Ecto neural progenitor cell (in vitro differentiated cells): Measurements from ENCODE around the gene SLC25A22.
A peak's percentile ranks its signal among the peaks of the same experiment; 100 is the strongest.

Experiments
- DNase-seq: peaks from one replicate; pipeline ENCODE4 v3.0.0-alpha.2; 2018; ENCODE audit warnings: low spot score

The SLC25A22 gene

GRCh38 chr11:821512-822371 is 23.7 kb upstream of the SLC25A22 start:
- no peak for DNase-seq

- DNase-seq, result no peak
Observed at GRCh38 chr11:820655-821511, 22.8 kb upstream of the SLC25A22 start.

- peak; percentile 78 for DNase-seq
Observed at GRCh38 chr11:819943-820649, 22.0 kb upstream of the SLC25A22 start.

GRCh38 chr11:819129-819931 is 21.2 kb upstream of the SLC25A22 start:
- peak; percentile 93 for DNase-seq

GRCh38 chr11:818396-819128 is 20.5 kb upstream of the SLC25A22 start, which contains the start of gene PNPLA2:
PNPLA2 (plus strand) TSS chr11:818914; CDS start chr11:819719, 805 bp downstream.
- no peak for DNase-seq

- no peak for DNase-seq
Observed at GRCh38 chr11:816433-816779, 18.3 kb upstream of the SLC25A22 start.

GRCh38 chr11:815675-816432 is 17.8 kb upstream of the SLC25A22 start:
- DNase-seq, result no peak

GRCh38 chr11:813456-814096 is 15.5 kb upstream of the SLC25A22 start:
- no peak for DNase-seq

GRCh38 chr11:813072-813455 is 15.0 kb upstream of the SLC25A22 start:
- DNase-seq, result no peak

- DNase-seq, result no peak
Observed at GRCh38 chr11:812390-812789, 14.3 kb upstream of the SLC25A22 start.

GRCh38 chr11:811446-812245 is 13.6 kb upstream of the SLC25A22 start:
- no peak for DNase-seq

GRCh38 chr11:810040-810567 is 12.0 kb upstream of the SLC25A22 start:
- DNase-seq, result no peak

GRCh38 chr11:809287-810039 is 11.4 kb upstream of the SLC25A22 start, which contains the start of gene RPLP2:
RPLP2 (plus strand) TSS chr11:809967; CDS start chr11:810235, 268 bp downstream.
- DNase-seq, result peak; percentile 98

- DNase-seq, result no peak
Observed at GRCh38 chr11:808427-809286, 10.6 kb upstream of the SLC25A22 start.

GRCh38 chr11:804599-804964 is 6.5 kb upstream of the SLC25A22 start:
- no peak for DNase-seq

GRCh38 chr11:803770-804598 is 5.9 kb upstream of the SLC25A22 start:
- DNase-seq, result no peak
